ENCODE data around the gene MVK.

MVK gene

GRCh38 chr12:109542014-109542413, 31.6 kb upstream of the MVK start:
- intact Hi-C loops (cut with DNase I), result no loop called here
- DNase-seq, result no peak

- DNase-seq, result no peak
- intact Hi-C loops (cut with DNase I), result no loop called here
These were observed 30.7 kb upstream of the MVK start for GRCh38 chr12:109542876-109543275.

GRCh38 chr12:109544955-109545531, 28.6 kb upstream of the MVK start:
- intact Hi-C loops (cut with DNase I), result no loop called here
- no peak for DNase-seq

- intact Hi-C loops (cut with DNase I), result no loop called here
- DNase-seq, result no peak
These were observed 27.8 kb upstream of the MVK start for GRCh38 chr12:109545826-109546225.

- intact Hi-C loops (cut with DNase I), result no loop called here
- DNase-seq, result no peak
These were observed 26.3 kb upstream of the MVK start for GRCh38 chr12:109547286-109547685.

GRCh38 chr12:109548258-109548657, 25.3 kb upstream of the MVK start:
- no peak for DNase-seq

GRCh38 chr12:109549613-109550270, 23.9 kb upstream of the MVK start:
- intact Hi-C loops (cut with DNase I), result no loop called here
- DNase-seq, result no peak

More at GRCh38 chr12:109548258-109548657, 25.3 kb upstream of the MVK start:
- intact Hi-C loops (cut with DNase I), result no loop called here

- DNase-seq, result no peak
These were observed 23.3 kb upstream of the MVK start for GRCh38 chr12:109550281-109550680.

GRCh38 chr12:109551108-109551507, 22.5 kb upstream of the MVK start:
- no peak for DNase-seq
- intact Hi-C loops (cut with DNase I), result no loop called here

More at GRCh38 chr12:109550281-109550680, 23.3 kb upstream of the MVK start:
- intact Hi-C loops (cut with DNase I), result no loop called here

GRCh38 chr12:109552971-109553370, 20.6 kb upstream of the MVK start:
- DNase-seq, result no peak
- intact Hi-C loops (cut with DNase I), result no loop called here

GRCh38 chr12:109553483-109553882, 20.1 kb upstream of the MVK start:
- intact Hi-C loops (cut with DNase I), result no loop called here
- no peak for DNase-seq

- no peak for DNase-seq
- intact Hi-C loops (cut with DNase I), result no loop called here
These were observed 19.6 kb upstream of the MVK start for GRCh38 chr12:109553906-109554500.

- intact Hi-C loops (cut with DNase I), result no loop called here
- DNase-seq, result no peak
These were observed 18.8 kb upstream of the MVK start for GRCh38 chr12:109554761-109555160.

- peak in 11 of 42 donors; percentile 13 to 64 (median 36) for DNase-seq
- intact Hi-C loops (cut with DNase I), result no loop called here
These were observed 17.9 kb upstream of the MVK start for GRCh38 chr12:109555431-109556315.

- no peak for DNase-seq
- intact Hi-C loops (cut with DNase I), result no loop called here
These were observed 16.4 kb upstream of the MVK start for GRCh38 chr12:109557200-109557599.

GRCh38 chr12:109557805-109558204, 15.8 kb upstream of the MVK start:
- DNase-seq, result no peak
- intact Hi-C loops (cut with DNase I), result no loop called here

- no peak for DNase-seq
- intact Hi-C loops (cut with DNase I), result no loop called here
These were observed 15.0 kb upstream of the MVK start for GRCh38 chr12:109558374-109559199.

GRCh38 chr12:109559200-109559505, 14.4 kb upstream of the MVK start:
- intact Hi-C loops (cut with DNase I), result no loop called here
- no peak for DNase-seq

- intact Hi-C loops (cut with DNase I), result no loop called here
- DNase-seq, result no peak
These were observed 14.0 kb upstream of the MVK start for GRCh38 chr12:109559601-109560000.
